Esophagus squamous epithelium (tissue), 4 donors: ENCODE measurements around the gene MOB3C.

Source experiments
- CTCF ChIP-seq, 6 experiments: fragments of 450-650 bp in 4 of 6; fragments of 200-600 bp in 2 of 6; sonication (generic) in 2 of 6; IDR thresholded peaks; one replicate each; pipeline ENCODE4 v1.5.1; 2016 to 2019; ENCODE audit warnings: antibody characterized with exemption in 6 of 6, mild to moderate bottlenecking in 4 of 6, moderate library complexity in 4 of 6
- POLR2A ChIP-seq, 4 donors: fragments of 450-650 bp; IDR thresholded peaks; one replicate each; pipeline ENCODE4 v1.6.1; 2017; ENCODE audit warnings: antibody characterized with exemption in 4 of 4, mild to moderate bottlenecking in 4 of 4, moderate library complexity in 3 of 4

- no peak for TF ChIP-seq CTCF (IDR thresholded peaks at IDR 0.05)
- no peak for TF ChIP-seq POLR2A (IDR thresholded peaks at IDR 0.05)
Observed at GRCh38 chr1:46558966-46559365, 57.6 kb downstream of the MOB3C start.
